IPS DF 4.7 (cell line): ENCODE data around the gene PDE6D.

Source experiments
- DNase-seq: peaks from one replicate; pipeline ENCODE4 v3.0.0-alpha.2; 2013; ENCODE audit warnings: low spot score; ENCODE audit errors: extremely low read depth

The PDE6D gene

DNA sequence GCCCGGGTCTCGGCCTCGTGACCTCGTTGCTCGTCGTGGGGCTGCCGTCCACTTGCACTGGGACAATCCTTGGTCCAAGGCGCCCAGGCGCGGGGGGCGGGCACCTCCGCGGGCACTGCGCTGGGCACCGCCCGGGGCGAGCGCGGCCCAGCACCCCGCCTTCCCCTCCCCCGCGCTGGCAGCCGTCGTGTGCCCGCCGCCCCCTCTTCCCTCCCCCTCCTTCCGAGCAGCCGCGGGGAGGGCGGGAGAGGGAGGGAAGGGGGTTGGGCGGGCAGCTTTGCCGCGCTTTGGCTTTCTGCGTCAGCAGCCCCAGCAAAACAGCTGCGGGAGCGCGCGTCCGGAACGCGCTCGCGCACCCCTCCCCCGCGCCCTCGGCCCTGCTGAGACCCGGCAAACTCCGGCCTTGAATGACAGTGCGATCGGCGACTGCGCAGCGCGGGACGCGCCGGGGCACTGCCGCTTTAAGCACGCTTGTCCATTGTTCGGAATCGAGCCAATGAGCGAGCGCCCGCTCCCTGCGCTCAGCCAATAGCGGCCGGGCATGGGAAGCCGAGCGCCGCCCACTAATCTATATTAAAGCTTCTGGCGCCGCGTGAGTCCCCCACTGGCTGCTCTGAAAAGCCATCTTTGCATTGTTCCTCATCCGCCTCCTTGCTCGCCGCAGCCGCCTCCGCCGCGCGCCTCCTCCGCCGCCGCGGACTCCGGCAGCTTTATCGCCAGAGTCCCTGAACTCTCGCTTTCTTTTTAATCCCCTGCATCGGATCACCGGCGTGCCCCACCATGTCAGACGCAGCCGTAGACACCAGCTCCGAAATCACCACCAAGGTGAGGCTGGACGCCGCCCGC is 72.9 kb downstream of the PDE6D start, which contains the start of gene PTMA:
PTMA (plus strand) TSS at position 599 of the 846 bp plus-strand sequence; CDS start at position 781, 182 bp downstream.
- peak; percentile 98 for DNase-seq

GRCh38 chr2:231707625-231707926 is 73.5 kb downstream of the PDE6D start:
- DNase-seq, result no peak

DNA sequence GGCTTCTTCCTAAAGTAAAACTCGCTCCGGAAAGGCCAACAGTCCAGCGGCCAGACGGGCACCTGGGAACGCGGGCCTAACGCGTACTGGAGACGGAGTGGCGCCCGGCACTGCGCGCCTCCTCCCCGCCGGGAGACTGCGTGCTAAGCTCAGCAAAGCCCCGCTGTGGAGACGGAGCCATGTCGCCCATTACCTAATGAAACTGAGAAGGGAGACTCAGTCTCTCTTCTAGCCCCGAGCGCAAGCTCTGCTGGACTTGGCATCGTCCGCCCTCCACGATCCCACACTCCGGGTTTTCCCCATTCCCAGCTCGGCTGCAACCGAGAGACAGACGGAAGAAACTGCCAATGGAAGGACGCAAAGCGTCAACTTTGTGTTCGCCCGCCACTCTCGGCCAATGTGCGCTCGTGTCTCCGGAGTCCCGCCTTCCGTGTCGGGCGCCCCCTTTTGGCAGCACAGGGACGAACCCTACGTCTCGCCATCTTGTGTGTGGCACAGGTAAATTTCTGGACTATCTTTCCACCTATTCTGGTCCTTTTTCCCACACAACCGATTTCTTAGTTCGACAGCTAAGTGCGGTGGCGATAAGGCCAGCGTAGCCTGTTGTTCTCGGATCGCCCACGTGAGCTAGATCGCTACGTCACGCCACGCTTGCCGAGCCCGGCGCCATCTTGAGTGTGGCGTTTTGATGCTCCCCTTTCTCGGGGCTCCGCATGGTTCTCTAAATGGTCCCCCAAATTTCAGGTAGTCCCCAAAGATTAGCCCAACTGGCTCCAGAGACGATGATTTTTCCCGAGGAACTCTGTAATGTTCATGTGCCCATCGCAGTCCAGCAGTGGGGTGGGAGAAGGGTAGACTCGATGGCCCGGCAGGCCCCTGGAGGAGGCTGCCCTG is 74.1 kb downstream of the PDE6D start:
- no peak for DNase-seq

- DNase-seq, result no peak
Measured at GRCh38 chr2:231704017-231704416, 77.1 kb downstream of the PDE6D start.

DNA sequence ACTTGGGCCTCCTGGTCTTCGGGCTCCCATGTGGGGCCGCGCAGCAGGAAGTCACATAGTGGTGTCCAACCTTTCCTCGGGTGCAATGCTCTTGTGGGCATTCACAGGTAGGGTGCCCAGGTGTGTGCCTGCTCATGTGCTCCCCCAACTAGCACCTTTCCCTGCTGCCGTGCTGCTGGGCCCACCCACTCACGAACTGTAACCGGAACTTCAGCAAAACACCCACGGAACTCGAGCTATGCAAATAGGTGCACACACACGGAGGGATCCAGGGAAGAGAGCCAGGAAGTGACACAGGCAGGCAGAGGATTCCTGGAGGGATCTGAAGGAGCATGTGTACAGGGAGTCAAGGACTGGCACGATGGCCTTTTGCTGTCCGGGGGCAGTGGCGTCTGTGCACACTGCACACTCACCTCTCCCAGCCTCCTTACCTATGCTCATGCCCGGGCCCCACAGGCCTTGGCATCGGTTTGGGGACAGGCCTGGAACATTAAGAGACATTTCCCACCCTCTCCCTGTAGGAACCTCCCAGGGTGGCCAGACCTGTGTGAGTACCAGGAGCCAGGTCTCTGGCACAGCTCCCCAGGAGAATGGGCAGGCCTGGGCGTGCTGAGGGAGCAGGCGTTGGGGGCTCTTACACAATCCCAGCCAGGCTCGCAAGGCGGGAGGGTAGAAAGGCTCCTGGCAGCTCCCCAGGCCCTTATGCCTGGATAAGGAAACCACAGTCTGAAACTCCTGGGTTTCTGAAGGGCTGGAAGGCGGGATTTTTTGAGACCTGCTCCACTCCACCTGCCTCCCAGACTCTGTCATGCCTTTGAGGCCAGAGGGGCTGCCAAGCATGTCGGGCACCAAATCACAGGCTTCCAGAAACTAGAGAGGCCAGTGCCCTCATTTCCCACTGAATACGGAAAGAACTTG is 79.4 kb downstream of the PDE6D start:
- no peak for DNase-seq

DNA sequence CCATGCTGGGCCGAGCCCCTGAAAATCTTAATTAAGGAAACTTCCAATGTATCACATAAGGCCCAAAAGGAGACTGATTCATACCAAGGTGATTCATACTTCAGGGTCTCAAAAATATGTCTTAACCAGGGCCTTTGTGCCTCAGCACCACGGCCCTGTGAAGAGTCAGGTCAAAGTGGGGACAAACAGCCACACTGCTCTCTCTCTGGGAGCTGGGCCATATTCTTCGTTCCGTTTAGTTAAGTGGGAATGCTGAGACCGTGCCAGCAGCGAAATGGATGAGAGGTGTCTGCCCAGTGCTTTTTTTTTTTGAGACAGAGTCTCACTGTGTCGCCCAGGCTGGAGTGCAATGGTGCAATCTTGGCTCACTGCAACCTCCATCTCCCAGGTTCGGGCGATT is 82.1 kb downstream of the PDE6D start:
- no peak for DNase-seq

DNA sequence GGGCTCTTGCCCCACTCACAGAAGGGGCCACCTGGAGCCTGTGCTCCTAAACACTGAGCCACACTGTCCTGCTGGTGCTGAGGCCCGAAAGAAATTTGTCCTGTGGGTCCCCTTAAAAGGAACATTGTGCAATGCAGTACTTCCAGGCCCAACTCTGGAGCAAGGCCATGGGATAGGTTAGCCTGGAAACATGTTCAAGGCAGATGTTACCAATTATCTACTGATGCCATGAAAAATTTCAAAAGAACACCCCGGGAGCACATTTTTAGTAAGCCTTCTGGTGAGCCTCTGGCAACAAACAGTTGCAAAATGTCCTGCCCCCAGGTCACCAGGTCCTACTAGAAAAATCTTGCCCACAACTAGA is 85.1 kb downstream of the PDE6D start:
- DNase-seq, result no peak

GRCh38 chr2:231693956-231694355 is 87.1 kb downstream of the PDE6D start:
- no peak for DNase-seq

DNA sequence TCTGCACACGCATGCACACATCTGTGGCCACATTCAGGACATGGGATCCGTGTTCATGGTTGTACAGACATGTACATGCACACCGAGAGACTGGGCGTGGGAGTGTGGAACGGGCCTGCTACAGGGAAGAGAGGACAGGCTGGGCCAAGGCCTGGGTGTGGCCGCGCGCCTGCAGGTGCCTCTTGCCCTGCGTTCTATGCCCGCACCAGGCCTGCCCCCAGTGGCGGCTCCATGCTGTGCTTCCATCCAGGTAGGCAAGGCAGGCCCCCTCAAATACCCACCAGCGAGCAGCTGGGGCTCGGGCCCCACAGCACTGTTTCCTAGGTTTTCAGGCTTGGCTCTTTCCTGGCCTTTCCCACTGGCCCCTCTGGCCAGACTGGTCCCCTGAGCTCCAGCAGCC is 88.2 kb downstream of the PDE6D start:
- DNase-seq, result no peak

GRCh38 chr2:231691251-231691772 is 89.8 kb downstream of the PDE6D start:
- no peak for DNase-seq

GRCh38 chr2:231689124-231689893 is 91.8 kb downstream of the PDE6D start:
- no peak for DNase-seq

- no peak for DNase-seq
Measured at GRCh38 chr2:231688719-231689118, 92.4 kb downstream of the PDE6D start.

DNA sequence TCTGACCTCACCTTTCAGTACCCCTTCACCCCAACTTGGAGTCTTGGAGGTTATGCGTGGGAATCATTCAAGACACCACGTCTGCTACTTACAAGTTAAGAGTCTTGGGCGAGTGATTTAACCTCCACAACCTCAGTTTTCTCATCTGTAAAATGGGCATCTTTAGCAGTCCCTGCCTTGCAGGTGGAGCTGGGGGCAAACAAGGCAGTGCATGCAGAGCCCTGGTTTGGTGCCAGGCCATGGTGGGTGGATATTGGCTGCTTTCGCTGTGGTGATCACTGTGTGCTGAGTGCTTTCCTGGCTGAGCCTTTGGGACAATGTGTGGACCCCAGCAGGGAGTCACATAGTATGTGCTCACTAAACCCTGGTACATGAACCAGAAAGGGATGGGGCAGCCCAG is 93.1 kb downstream of the PDE6D start:
- no peak for DNase-seq

GRCh38 chr2:231687133-231687852 is 93.8 kb downstream of the PDE6D start:
- no peak for DNase-seq

DNA sequence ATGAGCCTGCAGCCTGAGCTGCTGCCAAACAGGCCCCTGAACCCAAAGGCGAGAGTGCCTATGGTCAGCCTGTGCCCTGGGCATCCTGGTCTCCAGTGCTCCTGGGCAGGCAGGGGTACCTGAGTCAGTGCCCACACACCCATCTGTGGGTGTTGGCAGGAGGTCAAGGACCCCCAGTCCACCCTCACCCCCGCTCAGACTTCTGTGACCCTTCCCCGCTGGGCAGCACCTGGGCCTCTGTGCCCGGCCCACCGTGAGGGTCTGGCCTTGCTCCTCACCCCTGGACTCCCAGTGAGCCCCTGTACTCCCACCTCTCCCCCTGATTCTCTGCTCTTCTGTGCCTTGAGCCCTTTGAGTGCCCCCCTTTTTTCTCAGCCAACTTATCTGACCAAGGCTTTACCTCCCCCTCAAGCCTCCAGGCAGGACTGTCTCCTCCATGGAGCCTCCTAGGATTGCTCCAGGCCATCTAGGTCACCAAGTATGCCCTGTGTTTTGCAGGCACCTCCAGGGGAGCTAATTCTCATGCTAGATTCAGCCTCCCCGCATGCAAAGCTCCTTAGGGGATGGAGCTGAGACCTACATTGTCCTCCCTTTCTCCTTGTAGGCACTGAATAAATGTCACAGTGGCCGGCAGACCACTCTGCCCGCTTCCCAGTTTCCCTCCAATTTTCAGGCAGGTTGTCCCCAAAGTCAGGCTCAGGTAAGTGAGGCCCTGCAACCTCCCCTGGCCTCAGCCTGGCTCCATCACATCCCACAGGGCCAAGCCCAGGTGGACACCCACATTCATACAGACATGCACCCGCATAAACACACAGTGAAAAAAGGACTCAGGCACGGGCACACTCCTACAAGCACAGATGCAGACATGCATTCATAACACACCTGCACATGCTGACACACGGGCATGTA is 94.6 kb downstream of the PDE6D start:
- DNase-seq, result no peak

DNA sequence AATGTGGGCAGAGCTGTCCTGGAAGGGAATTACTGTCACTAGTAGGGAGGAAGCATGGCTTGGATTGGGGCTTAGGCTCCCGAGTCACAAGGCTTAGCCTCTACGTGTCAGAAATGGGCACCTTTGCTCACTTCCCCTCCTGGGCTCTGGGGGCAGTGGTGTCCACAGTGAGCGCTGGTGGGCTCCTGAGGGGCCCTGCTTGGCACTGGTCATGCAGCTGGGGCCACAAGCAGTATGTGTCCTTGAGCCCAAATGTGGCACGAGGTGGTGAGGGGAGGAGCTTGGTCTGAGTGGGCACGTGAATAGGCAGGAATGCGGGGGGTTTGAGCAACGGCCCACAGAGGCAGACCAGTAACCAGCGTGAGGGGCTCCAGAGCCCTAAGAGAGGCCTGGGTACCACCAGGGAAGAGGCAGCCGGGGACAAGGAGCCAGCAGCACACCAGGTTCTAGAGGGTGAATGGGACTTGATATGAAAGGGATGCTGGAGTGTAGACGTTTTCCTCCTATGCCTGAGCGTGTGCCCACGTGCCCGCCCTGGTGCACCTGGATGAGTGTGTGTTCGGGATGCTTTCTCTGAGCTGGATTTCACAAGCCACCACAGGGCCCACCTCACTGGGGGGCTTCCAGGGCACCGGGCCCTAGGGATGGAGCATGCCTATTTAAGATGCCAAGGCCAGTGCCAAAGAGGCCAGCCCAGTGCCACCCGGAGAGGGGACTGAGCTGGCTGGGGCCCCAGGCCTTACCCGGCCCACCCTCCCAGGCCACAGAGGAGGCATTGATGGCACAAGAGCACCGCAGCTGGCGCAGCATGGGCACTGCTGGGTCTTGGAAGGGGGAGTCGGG is 95.5 kb downstream of the PDE6D start:
- DNase-seq, result no peak

- DNase-seq, result no peak
Measured at GRCh38 chr2:231684314-231685223, 96.5 kb downstream of the PDE6D start.
